ENCODE results near the gene DNAJC15. TPM values are rescaled to one million over a fixed set of nuclear protein-coding genes. Genes with fewer than 3 reads are reported as not detected.

Gene DNAJC15
- total RNA-seq, 1 experiment from 2014 or later, result 20.3 TPM

DNA sequence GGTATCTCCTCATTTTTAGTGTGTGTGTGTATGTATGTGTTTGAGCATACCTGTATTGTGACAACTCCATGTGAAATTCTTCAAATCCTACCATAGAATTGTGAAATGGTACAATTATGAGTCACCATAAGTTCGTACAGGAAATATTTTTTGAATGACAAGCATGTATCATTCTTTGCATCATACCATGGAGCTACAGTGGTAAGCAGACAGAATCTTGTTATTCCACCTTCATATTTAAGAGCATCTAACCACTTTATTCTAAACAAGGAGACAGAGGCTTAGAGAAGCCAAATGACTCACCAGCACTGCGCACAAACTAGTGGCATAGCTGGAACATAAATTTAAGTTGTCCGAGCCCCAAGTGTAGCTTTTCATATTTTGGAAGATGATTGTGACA lies 26.8 kb upstream of the DNAJC15 start:
- intact Hi-C loops (cut with micrococcal nuclease; ENCODE audit: unreplicated experiment), result no loop called here
- TF ChIP-seq, protein P1, sequence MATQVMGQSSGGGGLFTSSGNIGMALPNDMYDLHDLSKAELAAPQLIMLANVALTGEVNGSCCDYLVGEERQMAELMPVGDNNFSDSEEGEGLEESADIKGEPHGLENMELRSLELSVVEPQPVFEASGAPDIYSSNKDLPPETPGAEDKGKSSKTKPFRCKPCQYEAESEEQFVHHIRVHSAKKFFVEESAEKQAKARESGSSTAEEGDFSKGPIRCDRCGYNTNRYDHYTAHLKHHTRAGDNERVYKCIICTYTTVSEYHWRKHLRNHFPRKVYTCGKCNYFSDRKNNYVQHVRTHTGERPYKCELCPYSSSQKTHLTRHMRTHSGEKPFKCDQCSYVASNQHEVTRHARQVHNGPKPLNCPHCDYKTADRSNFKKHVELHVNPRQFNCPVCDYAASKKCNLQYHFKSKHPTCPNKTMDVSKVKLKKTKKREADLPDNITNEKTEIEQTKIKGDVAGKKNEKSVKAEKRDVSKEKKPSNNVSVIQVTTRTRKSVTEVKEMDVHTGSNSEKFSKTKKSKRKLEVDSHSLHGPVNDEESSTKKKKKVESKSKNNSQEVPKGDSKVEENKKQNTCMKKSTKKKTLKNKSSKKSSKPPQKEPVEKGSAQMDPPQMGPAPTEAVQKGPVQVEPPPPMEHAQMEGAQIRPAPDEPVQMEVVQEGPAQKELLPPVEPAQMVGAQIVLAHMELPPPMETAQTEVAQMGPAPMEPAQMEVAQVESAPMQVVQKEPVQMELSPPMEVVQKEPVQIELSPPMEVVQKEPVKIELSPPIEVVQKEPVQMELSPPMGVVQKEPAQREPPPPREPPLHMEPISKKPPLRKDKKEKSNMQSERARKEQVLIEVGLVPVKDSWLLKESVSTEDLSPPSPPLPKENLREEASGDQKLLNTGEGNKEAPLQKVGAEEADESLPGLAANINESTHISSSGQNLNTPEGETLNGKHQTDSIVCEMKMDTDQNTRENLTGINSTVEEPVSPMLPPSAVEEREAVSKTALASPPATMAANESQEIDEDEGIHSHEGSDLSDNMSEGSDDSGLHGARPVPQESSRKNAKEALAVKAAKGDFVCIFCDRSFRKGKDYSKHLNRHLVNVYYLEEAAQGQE (IDR thresholded peaks at IDR 0.05; ENCODE audit: insufficient read depth in 1 of 2, low read depth in 2 of 2, low read length in 1 of 2), result no peak
- no peak for TF ChIP-seq POLR2AphosphoS5 (IDR thresholded peaks at IDR 0.05; ENCODE audit: low read depth, low read length)
- no peak for TF ChIP-seq SIN3A (IDR thresholded peaks at IDR 0.05; ENCODE audit: borderline replicate concordance, insufficient read depth, low read depth, low read length)
- no peak overlapping the region for H3K27ac ChIP-seq (ENCODE audit: low read length)

DNA sequence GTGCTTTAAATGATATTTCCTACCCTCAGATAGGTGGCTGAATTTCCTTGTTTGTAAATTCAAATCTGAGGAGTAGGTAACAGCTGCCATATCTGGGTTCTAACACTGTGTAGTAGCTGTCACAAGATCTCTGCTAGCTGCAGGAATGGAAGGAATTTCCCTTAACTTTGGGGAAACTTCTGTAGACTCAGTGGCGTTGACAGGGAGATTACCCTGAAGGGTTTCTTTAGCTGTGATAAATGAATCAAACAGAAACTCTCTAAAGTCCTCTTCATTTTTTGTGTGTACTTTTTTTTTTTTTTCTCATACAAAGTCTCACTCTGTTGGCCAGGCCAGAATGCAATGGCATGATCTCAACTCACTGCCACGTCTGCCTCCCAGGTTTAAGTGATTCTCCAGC lies 26.0 kb upstream of the DNAJC15 start:
- Histone ChIP-seq H3K36me3 (ENCODE audit: control insufficient read depth, insufficient read depth, low read length) (no peaks in the 10 kb centered on the region), H3K27ac (ENCODE audit: low read length) (no peak overlapping the region), H3K27me3 (ENCODE audit: control insufficient read depth, insufficient read depth, low read length) (no peaks in the 10 kb centered on the region), H3K4me3 (ENCODE audit: low read depth in 2 of 2, low read length in 2 of 2) (no peak overlapping the region), H3K4me1 (ENCODE audit: control insufficient read depth, insufficient read depth, low read length) (no peaks in the 10 kb centered on the region), H3K9me3 (ENCODE audit: control insufficient read depth, insufficient read depth, low read depth, low read length) (no peaks in the 10 kb centered on the region)
- DNase-seq (ENCODE audit: low read depth, low spot score) (no peak), ATAC-seq (no peak)
- no TSS peak for BruUV-seq (replicated peaks)
- no peak for TF ChIP-seq TCF7L2 (IDR thresholded peaks at IDR 0.05; ENCODE audit: low read depth, low read length)
- TF ChIP-seq SIN3A (IDR thresholded peaks at IDR 0.05; ENCODE audit: borderline replicate concordance, insufficient read depth, low read depth, low read length), result no peak
- TF ChIP-seq POLR2AphosphoS5 (IDR thresholded peaks at IDR 0.05; ENCODE audit: low read depth, low read length), result no peak
- TF ChIP-seq, protein P1 (IDR thresholded peaks at IDR 0.05; ENCODE audit: insufficient read depth in 1 of 2, low read depth in 2 of 2, low read length in 1 of 2), result no peak
- TF ChIP-seq, protein P2, sequence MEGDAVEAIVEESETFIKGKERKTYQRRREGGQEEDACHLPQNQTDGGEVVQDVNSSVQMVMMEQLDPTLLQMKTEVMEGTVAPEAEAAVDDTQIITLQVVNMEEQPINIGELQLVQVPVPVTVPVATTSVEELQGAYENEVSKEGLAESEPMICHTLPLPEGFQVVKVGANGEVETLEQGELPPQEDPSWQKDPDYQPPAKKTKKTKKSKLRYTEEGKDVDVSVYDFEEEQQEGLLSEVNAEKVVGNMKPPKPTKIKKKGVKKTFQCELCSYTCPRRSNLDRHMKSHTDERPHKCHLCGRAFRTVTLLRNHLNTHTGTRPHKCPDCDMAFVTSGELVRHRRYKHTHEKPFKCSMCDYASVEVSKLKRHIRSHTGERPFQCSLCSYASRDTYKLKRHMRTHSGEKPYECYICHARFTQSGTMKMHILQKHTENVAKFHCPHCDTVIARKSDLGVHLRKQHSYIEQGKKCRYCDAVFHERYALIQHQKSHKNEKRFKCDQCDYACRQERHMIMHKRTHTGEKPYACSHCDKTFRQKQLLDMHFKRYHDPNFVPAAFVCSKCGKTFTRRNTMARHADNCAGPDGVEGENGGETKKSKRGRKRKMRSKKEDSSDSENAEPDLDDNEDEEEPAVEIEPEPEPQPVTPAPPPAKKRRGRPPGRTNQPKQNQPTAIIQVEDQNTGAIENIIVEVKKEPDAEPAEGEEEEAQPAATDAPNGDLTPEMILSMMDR (IDR thresholded peaks at IDR 0.05), result no peak
- intact Hi-C loops (cut with micrococcal nuclease; ENCODE audit: unreplicated experiment), result no loop called here
- ChIA-PET CTCF (no interaction called here), POLR2A (no interaction called here)
- in situ Hi-C loops (cut with HindIII; ENCODE audit: low pct_unique_long_range_greater_than_20kb, low sequenced_read_pairs), result no loop called here

More for the DNA sequence above, 26.8 kb upstream of the DNAJC15 start:
- BruUV-seq (replicated peaks), result no TSS peak
- Histone ChIP-seq H3K36me3 (ENCODE audit: control insufficient read depth, insufficient read depth, low read length) (no peaks in the 10 kb centered on the region), H3K4me1 (ENCODE audit: control insufficient read depth, insufficient read depth, low read length) (no peaks in the 10 kb centered on the region), H3K27me3 (ENCODE audit: control insufficient read depth, insufficient read depth, low read length) (no peaks in the 10 kb centered on the region), H3K9me3 (ENCODE audit: control insufficient read depth, insufficient read depth, low read depth, low read length) (no peaks in the 10 kb centered on the region), H3K4me3 (ENCODE audit: low read depth in 2 of 2, low read length in 2 of 2) (no peak overlapping the region)
- POLR2A ChIA-PET, result no interaction called here
- in situ Hi-C loops (cut with HindIII; ENCODE audit: low pct_unique_long_range_greater_than_20kb, low sequenced_read_pairs), result no loop called here
- ATAC-seq (no peak), DNase-seq (ENCODE audit: low read depth, low spot score) (peak; percentile 47)
- CTCF ChIA-PET, result no interaction called here

All from Panc1 (cell line).